Measurements from ENCODE around the gene SPPL2C.

DNA sequence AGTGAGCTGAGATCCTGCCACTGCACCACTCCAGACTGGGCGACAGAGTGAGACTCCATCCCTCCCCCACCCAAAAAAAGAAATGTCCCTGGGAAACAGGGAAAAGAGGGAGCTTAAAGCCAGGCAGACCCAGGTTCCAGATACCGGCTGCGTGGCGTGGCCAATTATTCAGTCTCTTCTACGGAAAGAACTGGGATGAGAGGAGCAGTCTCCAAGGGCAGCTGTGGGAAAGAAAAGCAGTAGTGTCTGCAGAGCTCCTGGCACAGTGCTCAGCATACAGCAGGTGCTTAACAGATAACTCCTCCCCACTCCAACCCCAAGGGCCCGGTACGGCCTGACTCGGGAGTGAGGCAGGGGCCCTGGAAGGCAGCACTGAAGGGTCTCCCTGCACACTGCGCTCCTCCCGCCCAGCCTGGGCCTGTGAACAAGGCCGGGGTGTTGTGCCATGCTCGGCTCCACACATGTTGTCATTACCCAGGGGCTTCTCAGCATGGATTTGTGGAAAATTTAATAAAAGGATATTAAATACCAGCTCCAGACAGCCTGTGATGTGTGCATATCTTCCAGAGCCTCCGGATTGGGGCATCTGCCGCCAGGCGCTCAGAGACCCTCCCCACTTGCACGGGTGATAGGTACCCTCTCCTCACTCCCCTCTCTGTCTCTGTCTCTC, 17.6 kb upstream of the SPPL2C start:
- TF ChIP-seq, protein P1, sequence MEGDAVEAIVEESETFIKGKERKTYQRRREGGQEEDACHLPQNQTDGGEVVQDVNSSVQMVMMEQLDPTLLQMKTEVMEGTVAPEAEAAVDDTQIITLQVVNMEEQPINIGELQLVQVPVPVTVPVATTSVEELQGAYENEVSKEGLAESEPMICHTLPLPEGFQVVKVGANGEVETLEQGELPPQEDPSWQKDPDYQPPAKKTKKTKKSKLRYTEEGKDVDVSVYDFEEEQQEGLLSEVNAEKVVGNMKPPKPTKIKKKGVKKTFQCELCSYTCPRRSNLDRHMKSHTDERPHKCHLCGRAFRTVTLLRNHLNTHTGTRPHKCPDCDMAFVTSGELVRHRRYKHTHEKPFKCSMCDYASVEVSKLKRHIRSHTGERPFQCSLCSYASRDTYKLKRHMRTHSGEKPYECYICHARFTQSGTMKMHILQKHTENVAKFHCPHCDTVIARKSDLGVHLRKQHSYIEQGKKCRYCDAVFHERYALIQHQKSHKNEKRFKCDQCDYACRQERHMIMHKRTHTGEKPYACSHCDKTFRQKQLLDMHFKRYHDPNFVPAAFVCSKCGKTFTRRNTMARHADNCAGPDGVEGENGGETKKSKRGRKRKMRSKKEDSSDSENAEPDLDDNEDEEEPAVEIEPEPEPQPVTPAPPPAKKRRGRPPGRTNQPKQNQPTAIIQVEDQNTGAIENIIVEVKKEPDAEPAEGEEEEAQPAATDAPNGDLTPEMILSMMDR (IDR thresholded peaks at IDR 0.05): no peak
- no peak for TF ChIP-seq POLR2A (IDR thresholded peaks at IDR 0.05)
- TF ChIP-seq EP300 (IDR thresholded peaks at IDR 0.05): no peak
